ENCODE measurements around the gene SNRK.

SNRK gene

DNA sequence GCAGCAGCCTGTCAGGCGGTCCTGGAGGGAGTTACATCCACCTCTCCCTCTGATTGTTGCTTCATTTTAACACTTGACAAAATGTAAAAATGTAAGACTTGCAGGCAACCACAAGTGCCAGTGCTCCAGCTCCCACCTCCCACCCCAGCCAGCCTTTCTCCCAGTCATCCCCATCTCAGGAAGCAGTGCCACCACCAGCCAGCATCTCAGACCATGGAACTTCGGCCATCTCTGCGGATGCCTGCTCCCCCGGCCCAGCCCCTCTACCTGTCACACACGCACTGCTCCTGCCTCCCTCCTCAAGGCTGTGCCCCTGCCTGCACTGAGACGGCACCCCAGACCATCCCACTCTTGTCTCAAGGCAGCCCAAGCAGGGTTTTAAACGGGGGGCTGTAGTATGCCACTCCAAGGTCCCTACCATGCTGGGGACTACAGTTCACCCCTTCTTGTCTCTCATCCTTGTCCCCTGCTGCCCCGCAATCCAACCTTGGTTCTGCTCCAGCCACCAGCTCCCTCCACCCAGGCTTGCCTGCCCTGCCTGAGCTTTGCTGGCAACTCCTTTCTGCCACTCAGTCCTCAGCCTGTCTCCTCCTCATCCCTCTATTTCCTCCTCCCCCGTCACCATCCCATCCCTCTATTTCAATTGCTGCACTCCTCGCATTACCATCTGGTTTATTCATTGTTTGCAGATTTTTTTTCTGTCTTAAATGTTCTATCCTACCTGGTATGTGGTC, 85.8 kb downstream of the SNRK start:
- no peak for DNase-seq

DNA sequence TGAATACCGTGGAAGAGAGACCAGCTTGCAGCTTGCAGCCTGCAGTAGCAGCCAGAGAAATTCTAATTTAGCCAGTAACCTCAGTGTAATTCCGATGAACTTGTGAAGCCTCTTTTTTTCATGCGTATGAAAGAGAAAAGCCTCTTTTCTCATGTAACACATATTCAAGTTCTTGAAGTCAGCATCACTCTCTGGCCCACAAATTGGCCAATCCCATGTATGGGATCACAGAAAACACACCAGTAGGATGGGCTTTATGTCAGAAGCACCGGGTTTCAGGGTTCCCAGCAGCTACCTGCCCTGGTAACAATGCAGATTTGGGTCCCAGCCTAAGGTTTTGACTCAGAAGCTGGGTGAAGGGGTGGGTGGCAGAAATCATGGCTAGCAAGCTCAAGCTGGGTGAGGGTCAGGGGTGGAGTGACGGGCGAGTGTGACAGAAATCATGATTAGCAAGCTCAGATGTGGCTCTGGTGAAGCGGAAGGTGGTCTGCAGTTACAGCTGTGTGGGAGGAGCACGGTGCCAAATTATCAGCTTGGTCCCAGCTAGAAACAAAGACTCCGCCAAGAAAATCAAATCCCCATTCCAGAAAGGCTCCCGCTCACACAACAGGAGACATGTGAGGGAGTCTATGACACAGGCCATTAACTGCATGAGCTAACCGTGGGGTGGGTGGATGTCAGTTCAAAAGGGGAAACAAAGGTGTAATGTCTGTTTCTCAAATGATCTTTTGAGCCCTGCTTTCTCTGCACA, 86.6 kb downstream of the SNRK start:
- no peak for DNase-seq

DNA sequence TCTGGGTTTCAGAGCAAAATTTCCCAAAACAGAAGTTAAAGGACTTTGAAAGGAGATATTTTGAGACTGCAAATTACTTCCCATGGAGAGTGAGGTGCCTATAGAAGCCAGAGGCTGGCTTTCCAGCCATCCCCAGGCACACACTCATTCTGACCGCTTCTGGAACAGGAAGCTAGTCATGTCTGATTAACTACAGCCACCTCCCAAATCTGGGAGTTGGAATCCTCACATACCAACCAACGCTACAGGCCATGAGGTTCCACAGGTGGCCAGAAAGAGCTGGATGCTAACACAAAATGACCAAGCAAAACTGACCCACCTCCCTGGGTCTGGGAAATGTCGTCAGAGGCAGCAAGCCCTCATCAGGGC, 87.2 kb downstream of the SNRK start:
- DNase-seq: peak; percentile 27

DNA sequence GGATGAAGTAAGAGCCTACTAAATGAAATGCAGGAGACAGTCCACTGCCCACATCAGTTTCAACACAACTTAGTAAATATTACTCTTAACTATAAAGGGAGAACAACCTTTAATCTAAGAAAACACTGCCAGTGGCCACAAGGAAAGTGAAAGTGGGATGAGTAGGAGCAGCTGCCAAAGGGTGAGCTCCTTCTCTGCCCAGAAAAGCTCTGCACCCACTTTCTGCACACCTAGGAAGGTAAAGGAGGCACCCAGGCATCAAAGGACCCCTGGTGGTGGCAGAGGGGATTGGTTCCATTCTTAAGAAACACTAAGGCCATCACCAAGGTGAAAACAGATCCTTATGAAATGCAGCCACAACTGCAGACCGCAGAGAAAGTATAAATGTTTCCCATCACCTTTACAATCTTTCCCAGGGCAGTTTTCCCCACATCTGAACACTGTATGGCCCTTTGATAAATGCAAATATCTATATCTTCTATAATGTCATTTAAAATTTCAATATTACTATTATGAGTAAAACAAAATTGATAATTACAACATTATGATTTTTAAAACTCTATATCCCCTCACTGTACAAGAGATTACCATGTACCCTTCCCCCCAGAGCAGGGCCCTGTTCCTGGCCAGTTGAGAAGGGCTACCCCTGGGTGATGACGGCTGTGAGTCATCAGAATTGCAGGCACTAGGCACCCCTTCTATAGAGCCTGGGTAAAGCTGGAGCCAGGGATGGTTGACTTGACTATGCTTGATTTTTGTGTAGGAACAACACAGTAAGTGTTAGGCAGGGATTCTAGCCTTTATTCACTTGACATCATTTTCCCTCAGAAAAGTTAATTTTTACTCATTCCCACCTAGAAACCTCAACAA, 92.0 kb downstream of the SNRK start:
- peak; percentile 17 for DNase-seq

DNA sequence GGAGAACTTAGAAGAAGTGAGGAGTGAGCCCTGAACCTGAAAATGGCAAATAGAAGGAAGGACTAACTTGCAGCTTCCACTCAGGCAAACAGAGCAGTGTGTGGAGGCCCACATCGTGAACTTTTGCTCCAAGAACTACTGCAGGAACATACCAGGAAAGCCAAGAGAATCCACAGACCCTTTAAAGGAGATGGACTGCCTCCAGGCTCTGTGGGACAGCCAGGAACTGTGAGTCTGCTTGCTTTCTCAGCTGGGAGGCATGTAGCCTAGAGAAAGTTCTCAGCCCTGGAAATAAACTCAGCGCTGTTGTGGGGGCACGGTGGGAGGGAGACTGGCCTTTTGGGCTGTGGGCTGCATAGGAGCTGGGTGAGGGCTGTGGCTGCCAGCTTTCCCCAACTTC, 93.0 kb downstream of the SNRK start:
- DNase-seq: peak; percentile 68

DNA sequence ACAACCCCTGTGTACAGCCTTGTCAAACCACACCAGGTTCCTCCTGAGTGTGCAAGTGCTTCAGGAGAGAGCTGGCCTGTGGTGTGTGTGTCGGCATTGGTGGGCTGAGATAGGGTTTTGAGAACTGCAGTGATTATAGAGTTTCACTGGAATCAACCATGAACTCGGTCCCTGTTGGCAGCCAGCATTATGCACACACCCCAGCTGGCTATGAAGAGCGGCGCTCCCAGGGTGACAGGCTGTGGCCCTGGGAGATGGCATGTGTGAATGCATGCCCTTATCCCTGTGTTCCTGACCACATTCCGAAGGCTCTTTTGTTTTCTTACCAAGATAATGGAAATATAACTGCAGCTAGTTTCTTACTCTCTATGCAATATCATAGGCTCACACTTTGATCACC, 101.8 kb downstream of the SNRK start:
- no peak for DNase-seq

DNA sequence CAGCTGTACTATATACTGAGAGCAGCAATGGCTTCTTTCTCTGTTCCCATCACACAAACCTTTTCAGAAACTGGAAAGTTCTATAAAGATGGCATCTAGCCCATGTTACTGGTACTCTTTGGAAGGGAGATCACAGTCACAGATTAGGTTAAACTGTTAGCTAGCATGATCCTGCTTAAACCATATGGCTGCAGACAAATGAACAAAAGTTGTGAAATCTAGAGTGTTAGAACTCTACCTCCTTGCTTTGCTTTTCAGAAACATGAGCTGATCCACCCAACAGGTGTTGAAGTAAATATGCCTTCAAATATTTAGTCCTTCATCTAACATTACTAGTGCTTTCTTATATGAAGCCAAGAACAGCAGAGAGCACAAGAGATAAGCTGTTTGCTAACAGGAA, 102.6 kb downstream of the SNRK start:
- no peak for DNase-seq

DNA sequence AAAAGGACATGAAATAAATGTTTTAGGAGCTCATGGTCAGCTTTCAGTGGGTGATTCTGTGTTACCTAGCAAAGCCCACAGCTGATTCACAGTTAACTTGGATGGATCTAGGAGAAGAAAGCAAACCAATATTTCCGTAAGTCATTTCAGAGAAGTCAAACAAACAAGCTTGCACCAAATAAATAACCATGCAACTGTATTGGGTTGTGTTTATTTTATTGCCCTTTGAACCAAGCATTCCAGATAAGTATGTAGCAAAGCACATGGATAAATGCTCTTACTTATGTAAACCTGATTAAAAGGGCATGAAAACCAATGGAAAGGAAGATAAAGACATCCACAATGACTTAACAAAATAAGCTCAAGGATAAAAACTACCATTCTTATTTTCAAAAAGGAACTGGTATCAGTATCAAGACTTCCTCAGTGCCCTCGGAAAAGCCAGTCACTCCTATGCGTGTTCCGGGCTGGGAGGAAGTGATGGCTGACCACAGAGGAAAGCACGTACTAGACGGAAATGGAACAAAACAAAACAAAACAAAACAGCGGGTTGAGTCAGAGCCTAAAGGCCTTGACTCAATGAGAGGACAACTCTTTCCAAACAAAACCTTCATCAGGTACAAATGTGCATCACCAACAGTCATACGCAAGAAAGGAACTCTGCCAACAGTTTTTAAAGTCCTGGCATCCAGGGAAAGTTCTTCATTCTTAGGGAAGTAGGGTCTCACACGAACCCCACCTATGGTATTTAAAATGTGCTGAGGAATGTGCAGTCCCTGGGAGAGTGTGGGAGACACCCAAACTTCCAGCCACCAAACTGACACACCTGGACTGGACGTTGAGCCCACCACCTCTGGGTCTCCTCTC, 103.3 kb downstream of the SNRK start:
- DNase-seq: no peak

DNA sequence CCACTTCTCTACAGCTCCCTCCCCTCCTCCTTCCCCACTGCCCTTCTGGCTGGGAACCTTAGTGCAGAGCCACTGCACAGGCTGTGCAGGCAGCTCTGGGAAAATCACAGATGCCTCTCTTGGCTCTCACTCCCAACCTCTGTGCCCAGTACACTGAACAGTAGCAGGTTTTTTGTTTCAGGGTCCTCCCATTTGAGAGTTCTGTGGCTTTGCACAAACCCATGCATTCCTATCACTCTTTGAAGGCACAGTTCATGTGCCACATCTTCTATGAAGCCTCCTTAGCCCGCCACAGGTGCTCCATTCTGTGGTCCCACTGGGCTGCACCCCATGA, 103.9 kb downstream of the SNRK start:
- no peak for DNase-seq

DNA sequence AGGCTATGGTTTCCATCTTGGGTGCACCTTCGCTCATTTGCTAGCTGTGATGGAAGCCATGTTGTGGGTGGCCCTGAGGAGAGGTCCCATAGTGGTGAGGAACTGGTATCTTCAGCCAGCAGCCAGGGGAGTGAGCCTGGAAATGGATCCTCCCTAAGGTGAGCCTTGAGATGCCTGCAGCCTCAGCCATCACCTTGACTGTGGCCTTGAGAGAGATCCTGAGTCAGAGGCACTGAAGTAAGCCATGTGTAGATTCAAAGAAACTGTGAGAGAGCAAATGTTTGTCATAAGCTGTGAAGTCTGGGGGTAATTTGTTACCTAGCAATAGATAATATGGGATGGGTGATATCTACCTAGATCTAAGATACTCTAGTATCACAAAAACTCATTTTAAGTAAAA, 105.3 kb downstream of the SNRK start:
- DNase-seq: no peak

DNA sequence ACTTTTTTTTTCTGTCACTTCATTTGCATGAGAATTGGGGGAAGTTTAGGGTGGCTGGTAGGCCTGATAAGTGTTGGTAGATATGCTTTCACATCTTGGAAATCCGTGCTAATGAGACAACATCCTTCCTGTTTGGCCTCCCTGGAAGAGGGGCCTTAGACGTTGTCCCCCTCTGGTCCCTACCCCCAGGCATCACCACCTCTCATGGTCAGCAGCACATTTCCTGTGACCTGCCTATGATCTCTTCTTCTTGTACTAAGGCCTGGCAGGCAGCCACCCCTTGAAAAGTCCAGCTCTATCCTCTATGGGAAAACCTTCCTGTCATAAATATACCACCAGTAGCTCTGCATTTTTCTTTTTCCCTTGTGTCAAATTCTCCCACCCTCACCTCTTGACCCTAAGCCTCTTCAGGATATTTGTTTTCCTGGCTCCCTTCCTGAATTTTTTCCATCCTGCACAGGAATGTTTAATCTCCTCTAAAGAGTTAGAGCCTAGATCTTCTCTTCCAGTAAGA, 107.8 kb downstream of the SNRK start:
- no peak for DNase-seq

DNA sequence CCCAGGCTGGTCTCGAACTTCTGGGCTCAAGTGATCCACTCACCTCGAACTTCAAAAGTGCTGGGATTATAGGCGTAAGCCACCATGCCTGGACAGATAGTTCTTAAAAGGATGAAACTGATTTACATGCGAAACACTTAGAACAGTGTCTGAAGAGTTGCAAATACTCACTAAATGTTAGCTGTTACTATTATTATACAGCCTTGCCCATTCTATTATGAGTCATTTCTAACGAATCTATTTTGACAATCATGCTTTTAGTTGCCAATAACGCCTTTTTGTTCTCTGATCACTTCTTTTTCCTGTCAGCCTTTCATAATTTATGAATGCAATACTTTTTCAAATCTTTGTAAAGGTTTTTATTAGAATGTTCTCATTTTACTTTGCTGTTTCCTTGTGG, 112.7 kb downstream of the SNRK start:
- DNase-seq: no peak

DNA sequence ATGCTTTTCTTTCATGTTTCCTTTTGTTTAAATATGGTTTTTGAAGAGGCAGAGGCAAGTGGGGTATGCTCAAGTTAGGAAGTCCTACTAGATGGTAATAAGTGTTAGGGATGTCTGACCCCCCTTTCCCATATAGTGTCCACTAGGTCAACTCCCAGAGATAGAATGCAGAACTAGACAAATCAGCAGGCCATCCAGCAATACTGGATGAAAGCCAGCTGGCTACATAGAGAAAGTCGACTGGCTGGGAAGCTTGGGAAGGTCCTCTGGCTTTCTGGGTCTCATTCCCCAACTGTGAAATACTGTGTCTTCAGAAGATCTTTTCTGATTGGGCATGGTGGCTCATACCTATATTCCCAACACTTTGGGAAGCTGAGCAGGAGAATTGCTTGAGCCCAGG, 113.8 kb downstream of the SNRK start:
- DNase-seq: no peak

Measured in fibroblast of skin of abdomen (primary cell).